PC-9 (cell line): ENCODE measurements around the gene SUB1.

ENCODE experiments used
- EZH2 ChIP-seq: fragments of 200-600 bp; sonication (generic); IDR thresholded peaks from 2 replicates; pipeline ENCODE4 v1.8.0; 2017; ENCODE audit warnings: antibody characterized with exemption, low read depth
- TF ChIP-seq, protein P1 (sequence below): fragments of 200-600 bp; sonication (generic); conservative IDR thresholded peaks from 2 replicates; pipeline ENCODE4 v1.6.1; 2017; ENCODE audit warnings: mixed run types, antibody characterized with exemption, mild to moderate bottlenecking, moderate library complexity

DNA sequence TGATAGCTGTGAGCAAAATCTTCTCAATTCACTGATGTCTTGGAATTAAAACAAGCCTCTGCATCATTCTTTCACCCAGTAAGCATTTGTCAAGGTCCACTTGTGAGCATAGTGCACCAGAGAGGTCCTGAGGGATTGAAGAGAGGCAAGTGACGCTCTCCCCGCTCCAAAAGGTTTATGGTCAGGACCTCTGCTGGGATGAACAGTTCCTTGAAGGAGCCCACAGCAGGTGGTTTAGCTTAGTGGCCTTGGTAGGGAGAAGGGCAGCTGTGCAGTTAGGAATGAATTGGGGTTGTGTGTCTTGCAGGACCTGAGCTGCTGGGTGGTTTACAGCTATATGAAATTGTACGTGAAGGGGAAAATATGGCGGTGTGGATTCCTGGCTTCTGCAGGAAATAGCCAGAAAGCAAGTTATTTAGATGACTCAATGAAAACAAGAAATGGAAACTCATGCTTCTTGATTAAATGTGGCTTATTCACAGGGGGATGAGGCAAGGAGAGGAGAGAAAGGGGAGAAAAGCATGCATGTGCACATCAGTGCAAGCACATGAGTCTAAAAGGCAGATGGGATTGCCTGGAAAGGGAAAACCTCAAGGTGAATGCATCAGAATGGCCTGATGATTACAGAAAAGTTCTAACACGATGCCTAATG is 42.0 kb downstream of the SUB1 start:
- TF ChIP-seq, protein P1, sequence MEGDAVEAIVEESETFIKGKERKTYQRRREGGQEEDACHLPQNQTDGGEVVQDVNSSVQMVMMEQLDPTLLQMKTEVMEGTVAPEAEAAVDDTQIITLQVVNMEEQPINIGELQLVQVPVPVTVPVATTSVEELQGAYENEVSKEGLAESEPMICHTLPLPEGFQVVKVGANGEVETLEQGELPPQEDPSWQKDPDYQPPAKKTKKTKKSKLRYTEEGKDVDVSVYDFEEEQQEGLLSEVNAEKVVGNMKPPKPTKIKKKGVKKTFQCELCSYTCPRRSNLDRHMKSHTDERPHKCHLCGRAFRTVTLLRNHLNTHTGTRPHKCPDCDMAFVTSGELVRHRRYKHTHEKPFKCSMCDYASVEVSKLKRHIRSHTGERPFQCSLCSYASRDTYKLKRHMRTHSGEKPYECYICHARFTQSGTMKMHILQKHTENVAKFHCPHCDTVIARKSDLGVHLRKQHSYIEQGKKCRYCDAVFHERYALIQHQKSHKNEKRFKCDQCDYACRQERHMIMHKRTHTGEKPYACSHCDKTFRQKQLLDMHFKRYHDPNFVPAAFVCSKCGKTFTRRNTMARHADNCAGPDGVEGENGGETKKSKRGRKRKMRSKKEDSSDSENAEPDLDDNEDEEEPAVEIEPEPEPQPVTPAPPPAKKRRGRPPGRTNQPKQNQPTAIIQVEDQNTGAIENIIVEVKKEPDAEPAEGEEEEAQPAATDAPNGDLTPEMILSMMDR = no peak
- no peak for TF ChIP-seq EZH2
